Right renal cortex interstitium (tissue), 3 donors: ENCODE measurements around the gene L3HYPDH. TPM values are rescaled to one million over a fixed set of nuclear protein-coding genes. Genes with fewer than 3 reads are reported as not detected.
"Not testable (repeated sequence)": the region's sequence is repeated elsewhere in the genome, so short reads cannot be mapped to it uniquely, and the experiment has no call there.

Experiments used
- DNase-seq, 3 donors: peaks; one replicate each; pipeline ENCODE4 v3.0.0-alpha.2; 2013; ENCODE audit warnings: low read depth in 3 of 3, low spot score in 2 of 3
- polyA plus RNA-seq, 3 donors: library from polyadenylated mRNA; unstranded; fragments of 120-200 nt; gene quantifications; one replicate each; pipeline ENCODE4 v1.2.1, GENCODE V29; 2013; ENCODE audit not compliant: insufficient read length in 3 of 3

The L3HYPDH gene
- polyA plus RNA-seq, 3 donors = 40.3 to 58.9 (median 45.1) TPM

DNA sequence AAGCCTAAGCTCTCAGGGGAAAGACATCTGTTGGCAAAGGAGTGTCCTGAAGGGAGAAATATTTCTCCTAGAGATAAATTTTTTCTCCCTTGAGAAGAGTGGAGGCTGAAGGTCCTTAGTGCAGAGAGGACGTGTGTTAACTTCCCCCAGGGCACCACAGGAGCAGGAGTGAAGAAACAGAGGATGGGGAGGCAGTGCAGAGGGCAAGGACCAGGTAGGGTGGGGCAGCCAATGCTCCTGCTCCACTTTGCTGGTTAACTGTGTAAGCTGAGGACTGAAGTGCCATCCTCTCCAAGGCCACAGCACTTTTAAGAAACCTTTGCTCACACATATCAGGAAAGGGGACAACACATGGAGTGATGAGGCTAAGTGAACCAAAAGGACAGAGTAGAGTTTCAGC, 4.0 kb downstream of the L3HYPDH start:
- DNase-seq = no peak

GRCh38 chr14:59478540-59478939, 5.7 kb downstream of the L3HYPDH start:
- DNase-seq = no peak

DNA sequence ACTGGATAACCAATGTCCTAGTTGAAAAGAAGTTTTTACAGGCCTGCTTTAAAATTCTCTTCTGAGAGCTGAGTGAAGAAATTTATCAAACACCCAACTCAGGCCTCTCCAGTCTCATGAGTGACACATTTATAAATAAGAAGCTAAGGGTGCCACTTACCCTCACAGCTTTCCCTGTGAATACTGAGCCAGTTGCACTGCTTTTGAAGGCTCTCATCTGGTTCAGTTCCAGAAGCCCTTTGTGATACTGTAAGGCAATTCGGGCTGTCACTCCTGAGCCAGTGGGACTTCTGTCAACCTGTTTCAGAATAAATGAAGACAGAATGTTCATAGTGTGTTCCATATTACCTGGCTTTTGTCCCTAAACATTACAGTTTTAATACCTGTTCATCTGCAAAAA, 8.5 kb downstream of the L3HYPDH start:
- no peak for DNase-seq

- no peak for DNase-seq
Observed at GRCh38 chr14:59474172-59474571, 10.0 kb downstream of the L3HYPDH start.

- peak in 1 of 3 donors; percentile 42 for DNase-seq
Observed at GRCh38 chr14:59465316-59466135, 18.7 kb downstream of the L3HYPDH start, which contains the start of gene GPR135. TSS of gene GPR135 (minus strand) at chr14:59465380. CDS start at chr14:59465226, 154 bp downstream.

GRCh38 chr14:59464486-59465315, 19.5 kb downstream of the L3HYPDH start:
- peak in 2 of 3 donors; percentile 32 to 40 for DNase-seq

DNA sequence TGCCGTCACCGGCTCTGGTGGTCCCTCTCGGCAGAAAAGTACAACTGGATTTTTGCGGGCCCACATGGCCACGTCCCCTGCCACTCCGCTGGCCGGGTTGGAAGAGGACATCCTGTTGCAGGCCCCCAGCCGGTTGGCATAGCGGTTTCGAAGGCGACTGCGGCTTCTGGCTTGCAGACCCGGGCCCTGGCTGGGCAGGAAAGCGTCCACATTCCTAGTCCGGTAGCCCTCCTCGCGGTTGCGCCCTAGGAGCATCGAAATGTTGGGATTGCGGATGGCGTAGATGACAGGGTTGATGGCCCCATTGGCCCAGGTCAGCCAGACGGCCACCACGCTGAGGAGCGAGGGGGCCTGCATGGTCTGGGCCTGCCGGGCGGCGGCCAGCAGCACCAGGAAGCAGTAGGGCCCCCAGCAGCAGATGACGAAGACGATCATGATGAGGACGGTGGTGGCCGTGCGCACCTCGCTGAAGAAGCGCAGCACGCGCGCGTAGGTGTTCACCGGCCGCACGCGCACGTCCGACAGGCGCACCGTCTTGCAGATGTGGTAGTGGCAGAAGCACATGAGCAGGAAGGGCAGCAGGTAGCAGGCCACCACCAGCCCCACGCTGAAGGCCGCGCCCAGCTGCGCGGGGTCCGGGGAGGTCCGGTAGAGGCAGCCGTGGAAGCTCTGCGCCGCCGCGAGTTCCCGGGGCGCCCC, 20.3 kb downstream of the L3HYPDH start:
- DNase-seq = no peak

GRCh38 chr14:59461891-59462290, 22.3 kb downstream of the L3HYPDH start:
- no peak for DNase-seq

DNA sequence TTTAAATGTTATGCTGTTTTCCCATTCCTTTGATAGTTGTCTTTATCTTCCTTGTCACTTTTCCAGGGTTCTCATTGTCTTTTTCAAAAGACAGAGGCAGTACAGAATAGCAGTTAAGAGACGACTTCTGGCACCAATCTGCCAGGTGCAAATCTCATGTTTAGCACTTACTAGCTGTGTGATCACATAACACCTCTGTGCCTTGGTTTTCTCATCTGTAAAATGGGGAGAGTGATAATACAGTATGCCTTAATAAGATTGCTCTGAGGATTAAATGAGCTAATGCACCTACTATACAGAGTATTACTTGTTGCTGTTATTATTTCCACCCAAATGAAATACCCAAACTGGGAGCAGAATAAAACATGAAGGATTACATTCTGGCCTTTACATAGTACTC, 23.8 kb downstream of the L3HYPDH start:
- no peak for DNase-seq

DNA sequence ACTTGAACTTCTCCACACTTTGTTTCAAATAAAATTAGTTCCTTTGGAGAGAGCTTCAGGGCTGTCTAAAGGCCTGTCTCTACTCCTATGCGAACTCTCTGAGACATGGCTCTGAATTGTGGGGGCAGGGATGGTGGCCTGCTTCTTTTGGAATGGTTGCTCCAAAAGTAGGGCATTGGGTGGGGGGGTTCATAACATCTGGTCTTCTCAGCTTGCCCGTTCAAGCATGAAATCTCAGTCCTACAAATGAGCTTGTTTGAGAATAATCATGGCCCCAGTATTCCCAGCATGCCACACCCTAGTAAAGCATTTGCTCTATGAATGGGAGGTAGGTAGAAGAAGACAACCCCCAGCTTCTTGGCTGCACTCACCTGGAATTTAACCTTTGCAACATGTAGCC, 25.7 kb downstream of the L3HYPDH start:
- DNase-seq = no peak

DNA sequence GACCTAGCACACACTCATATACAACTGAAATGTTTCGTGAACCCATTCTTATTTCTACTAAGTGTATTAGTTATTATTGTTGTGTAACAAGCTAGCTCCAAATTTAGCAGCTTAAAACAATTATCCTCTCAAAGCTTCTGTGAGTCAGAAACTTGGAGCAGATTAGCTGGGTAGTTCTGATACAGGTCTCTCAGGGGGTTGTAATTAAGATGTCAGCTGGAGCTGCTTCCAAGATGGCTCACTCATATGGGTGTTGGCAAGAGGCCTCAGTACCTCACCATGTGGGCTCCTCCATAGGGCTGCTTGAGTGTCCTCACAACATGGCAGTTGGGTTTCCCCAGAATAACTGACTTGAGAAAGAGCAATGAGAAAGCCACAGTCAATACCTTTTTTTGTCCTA, 28.8 kb downstream of the L3HYPDH start:
- DNase-seq = no peak

- no peak for DNase-seq
Observed at GRCh38 chr14:59454139-59454538, 30.1 kb downstream of the L3HYPDH start.

GRCh38 chr14:59451849-59452248, 32.4 kb downstream of the L3HYPDH start:
- no peak for DNase-seq

DNA sequence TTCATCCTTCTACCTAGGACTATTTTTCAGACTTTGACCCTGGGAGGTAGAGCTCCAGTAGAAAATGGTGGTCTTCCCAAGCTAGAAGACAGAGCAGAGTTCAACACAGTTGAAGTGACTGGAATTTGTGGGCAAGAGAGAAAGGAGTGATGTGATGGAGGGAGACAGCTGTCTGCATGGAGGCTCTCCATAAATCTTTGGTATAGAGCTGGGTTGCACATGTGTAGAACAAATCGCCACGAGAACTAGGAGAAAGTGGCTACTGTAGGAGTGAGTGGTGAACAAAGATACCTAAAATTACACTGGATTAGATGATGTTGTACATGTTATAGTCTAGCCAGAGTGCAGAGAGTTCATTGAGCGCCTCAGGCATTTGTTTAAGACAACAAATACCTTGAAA, 33.5 kb downstream of the L3HYPDH start:
- no peak for DNase-seq

- DNase-seq = not testable (repeated sequence)
Observed at GRCh38 chr14:59448673-59449072, 35.5 kb downstream of the L3HYPDH start.

- no peak for DNase-seq
Observed at GRCh38 chr14:59439256-59439965, 44.8 kb downstream of the L3HYPDH start.

- DNase-seq = no peak
Observed at GRCh38 chr14:59438195-59438647, 46.0 kb downstream of the L3HYPDH start.

GRCh38 chr14:59435987-59436386, 48.2 kb downstream of the L3HYPDH start:
- DNase-seq = no peak

DNA sequence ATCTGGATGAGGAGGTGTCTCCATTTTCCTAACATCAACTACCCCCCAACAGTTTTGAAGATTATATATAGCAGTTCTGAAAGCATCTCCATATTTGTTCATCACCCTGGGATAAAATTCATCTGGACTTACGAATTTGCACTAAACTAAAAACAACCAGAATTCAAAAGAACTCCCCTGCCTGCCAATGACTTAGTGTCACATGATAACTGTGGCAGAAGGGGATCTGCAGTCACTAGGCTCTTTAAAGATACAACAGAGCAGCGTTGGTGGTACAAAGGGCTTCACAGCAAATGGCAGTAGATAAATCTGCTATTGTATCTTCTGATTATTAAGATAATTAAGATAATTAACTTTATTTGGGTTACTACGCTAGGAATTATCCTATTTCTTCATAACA, 49.1 kb downstream of the L3HYPDH start:
- DNase-seq = no peak

DNA sequence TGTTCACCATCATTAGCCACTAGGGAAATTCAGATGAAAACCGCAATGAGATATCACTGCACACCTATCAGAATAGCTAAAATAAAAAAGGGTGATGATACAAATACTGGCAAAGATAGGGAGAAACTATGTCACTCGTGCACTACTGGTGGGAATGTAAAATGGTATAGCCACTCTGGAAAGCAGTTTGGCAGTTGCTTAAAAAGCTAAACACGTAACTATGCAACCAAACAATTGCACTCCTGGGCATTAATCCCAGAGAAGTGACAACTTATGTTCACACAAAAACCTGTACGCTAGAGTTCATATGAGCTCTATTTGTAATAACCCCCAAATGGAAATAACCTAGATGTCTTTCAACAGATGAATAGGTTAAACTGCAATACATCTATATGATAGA, 54.4 kb downstream of the L3HYPDH start:
- DNase-seq = no peak
